SW480 (cell line): ENCODE data around the gene TUBB4A.

Source experiments
- DNase-seq: peaks from one replicate; pipeline ENCODE4 v3.0.0-alpha.2; 2016; ENCODE audit warnings: low spot score

The TUBB4A gene

GRCh38 chr19:6494438-6495036 lies 7.6 kb downstream of the TUBB4A start:
- no peak for DNase-seq

GRCh38 chr19:6491802-6492592 lies 10.1 kb downstream of the TUBB4A start:
- no peak for DNase-seq

- no peak for DNase-seq
Measured at GRCh38 chr19:6490134-6490533, 12.0 kb downstream of the TUBB4A start.

- no peak for DNase-seq
Measured at GRCh38 chr19:6489278-6490061, 12.6 kb downstream of the TUBB4A start.

GRCh38 chr19:6484831-6485230 lies 17.3 kb downstream of the TUBB4A start:
- no peak for DNase-seq

GRCh38 chr19:6484230-6484629 lies 17.9 kb downstream of the TUBB4A start:
- DNase-seq, result no peak

- DNase-seq, result no peak
Measured at GRCh38 chr19:6483235-6483634, 18.9 kb downstream of the TUBB4A start.

- DNase-seq, result no peak
Measured at GRCh38 chr19:6482343-6482686, 19.8 kb downstream of the TUBB4A start.

GRCh38 chr19:6481541-6482342 lies 20.4 kb downstream of the TUBB4A start, which contains the start of gene DENND1C:
DENND1C (minus strand) TSS chr19:6481787; CDS start chr19:6481695, 92 bp downstream.
- no peak for DNase-seq

- no peak for DNase-seq
Measured at GRCh38 chr19:6480848-6481415, 21.2 kb downstream of the TUBB4A start.

GRCh38 chr19:6479836-6480398 lies 22.2 kb downstream of the TUBB4A start:
- DNase-seq, result no peak

- DNase-seq, result no peak
Measured at GRCh38 chr19:6478815-6479214, 23.3 kb downstream of the TUBB4A start.

GRCh38 chr19:6476896-6477431 lies 25.1 kb downstream of the TUBB4A start:
- DNase-seq, result no peak

- DNase-seq, result peak; percentile 90
Measured at GRCh38 chr19:6476155-6476895, 25.8 kb downstream of the TUBB4A start.

GRCh38 chr19:6475321-6476108 lies 26.6 kb downstream of the TUBB4A start:
- peak; percentile 35 for DNase-seq

GRCh38 chr19:6473647-6474046 lies 28.5 kb downstream of the TUBB4A start:
- DNase-seq, result peak; percentile 26

- DNase-seq, result no peak
Measured at GRCh38 chr19:6472713-6473112, 29.4 kb downstream of the TUBB4A start.

- no peak for DNase-seq
Measured at GRCh38 chr19:6471076-6471475, 31.0 kb downstream of the TUBB4A start.

- DNase-seq, result no peak
Measured at GRCh38 chr19:6470173-6470572, 31.9 kb downstream of the TUBB4A start.

GRCh38 chr19:6467384-6467783 lies 34.7 kb downstream of the TUBB4A start:
- DNase-seq, result no peak
